ENCODE measurements around the gene WDR62. TPM values are rescaled to one million over a fixed set of nuclear protein-coding genes. Genes with fewer than 3 reads are reported as not detected.

Gene WDR62
- total and polyA plus RNA-seq, 2 of the 8 experiments (the other 6 are each of a cell fraction or from before 2014, with no cell fraction given), result 28.2 to 39.5 TPM

GRCh38 chr19:36092566-36092965 is 37.9 kb downstream of the WDR62 start:
- no peak overlapping the region for H3K4me3 ChIP-seq (ENCODE audit: extremely low read depth in 1 of 4, insufficient read depth in 2 of 4, low read depth in 3 of 4, low read length in 4 of 4)
- no peak overlapping the region for H3K4me2 ChIP-seq (ENCODE audit: insufficient read depth in 1 of 2, low read depth in 2 of 2, low read length in 2 of 2)
- H3K79me2 ChIP-seq (ENCODE audit: control insufficient read depth in 1 of 2, insufficient read depth in 2 of 2, low read length in 2 of 2), result no peaks in the 10 kb centered on the region
- no peak overlapping the region for H4K91ac ChIP-seq (replicated peaks; ENCODE audit: insufficient read length, low read length)
- no peak overlapping the region for H3K14ac ChIP-seq (ENCODE audit: insufficient read length)
- H2BK120ac ChIP-seq (replicated peaks; ENCODE audit: low read depth, low read length), result no peak overlapping the region
- no peak overlapping the region for H3K18ac ChIP-seq (ENCODE audit: extremely low read depth, low read length)
- H3K4ac ChIP-seq (replicated peaks; ENCODE audit: insufficient read length, low read depth, low read length), result no peak overlapping the region
- no peak overlapping the region for H2BK15ac ChIP-seq (ENCODE audit: low read length)
- no peak overlapping the region for H2BK20ac ChIP-seq (ENCODE audit: low read length)
- no peak overlapping the region for H4K5ac ChIP-seq (ENCODE audit: insufficient read length, low read depth, low read length)
- 93% methylated on average over 7 of the region's 7 CpGs; no CpG with 5 or more reads in 1 of the 2 experiments for WGBS, 2 experiments (ENCODE audit: extremely low coverage in 1 of 2, insufficient coverage in 1 of 2, insufficient read length in 1 of 2, insufficient replicate concordance in 2 of 2, low coverage in 1 of 2, low lambda C conversion rate in 2 of 2, missing lambda C conversion rate in 1 of 2)
- H3K4me1 ChIP-seq (replicated peaks in 1 of 4; ENCODE audit: control insufficient read depth in 3 of 4, insufficient read depth in 4 of 4, low read length in 3 of 4), result no peaks in the 10 kb centered on the region
- H3K27ac ChIP-seq (ENCODE audit: low read depth, low read length), result no peak overlapping the region
- no peaks in the 10 kb centered on the region for H3K79me1 ChIP-seq (ENCODE audit: low read depth, low read length)
- FAIRE-seq (no peak), DNase-seq (ENCODE audit: low read depth in 1 of 2, low spot score in 2 of 2) (no peak)
- H3K36me3 ChIP-seq (ENCODE audit: control insufficient read depth in 2 of 4, insufficient read depth in 4 of 4, low read length in 3 of 4), result peaks cover 30 to 74% (median 61%) of the 10 kb centered on the region in 4 experiments
- H2AK5ac ChIP-seq (ENCODE audit: low read depth, low read length), result no peak overlapping the region
- ChIA-PET CTCF (ENCODE audit: partially characterized antibody) (no interaction called here), POLR2A (ENCODE audit: partially characterized antibody) (no interaction called here)
- no peak overlapping the region for H3K56ac ChIP-seq (replicated peaks; ENCODE audit: insufficient read length, low read depth, low read length)
- H3K9ac ChIP-seq (replicated peaks in 1 of 4; ENCODE audit: extremely low read depth in 1 of 4, low read depth in 3 of 4, low read length in 3 of 4), result no peak overlapping the region
- H3K9me3 ChIP-seq (ENCODE audit: insufficient read depth in 2 of 2, low read depth in 1 of 2, low read length in 1 of 2), result no peaks in the 10 kb centered on the region
- H3K27me3 ChIP-seq (replicated peaks in 1 of 4; ENCODE audit: control insufficient read depth in 3 of 4, extremely low read depth in 1 of 4, insufficient read depth in 3 of 4, low read length in 3 of 4), result no peaks in the 10 kb centered on the region
- H2BK12ac ChIP-seq (ENCODE audit: low read depth, low read length), result no peak overlapping the region
- peaks cover 2 to 15% of the 10 kb centered on the region in 2 experiments for H4K20me1 ChIP-seq (replicated peaks in 1 of 2; ENCODE audit: control insufficient read depth in 1 of 2, insufficient read depth in 2 of 2, low read length in 2 of 2)
- H3K23ac ChIP-seq (ENCODE audit: insufficient read length), result no peak overlapping the region
- no peaks in the 10 kb centered on the region for H3K23me2 ChIP-seq (ENCODE audit: low read depth, low read length)
- no peak overlapping the region; the same call in 1 of the 2 replicates for H4K8ac ChIP-seq (ENCODE audit: extremely low read depth, insufficient read depth, low read length)
- no peak overlapping the region for H2BK5ac ChIP-seq (ENCODE audit: low read depth, low read length)
- H2AFZ ChIP-seq (ENCODE audit: low read length), result no peak overlapping the region
- TF ChIP-seq SUZ12 (IDR thresholded peaks at IDR 0.05; ENCODE audit: low read length), result no peak
- no peak for TF ChIP-seq GABPA (IDR thresholded peaks at IDR 0.05; ENCODE audit: borderline replicate concordance, insufficient read depth, low read length)
- no peak for TF ChIP-seq KDM5A (IDR thresholded peaks at IDR 0.05; ENCODE audit: low read length)
- no peak for TF ChIP-seq NANOG (IDR thresholded peaks at IDR 0.05; ENCODE audit: insufficient read depth, low read depth, low read length, poor library complexity, severe bottlenecking)
- TF ChIP-seq, protein P1, sequence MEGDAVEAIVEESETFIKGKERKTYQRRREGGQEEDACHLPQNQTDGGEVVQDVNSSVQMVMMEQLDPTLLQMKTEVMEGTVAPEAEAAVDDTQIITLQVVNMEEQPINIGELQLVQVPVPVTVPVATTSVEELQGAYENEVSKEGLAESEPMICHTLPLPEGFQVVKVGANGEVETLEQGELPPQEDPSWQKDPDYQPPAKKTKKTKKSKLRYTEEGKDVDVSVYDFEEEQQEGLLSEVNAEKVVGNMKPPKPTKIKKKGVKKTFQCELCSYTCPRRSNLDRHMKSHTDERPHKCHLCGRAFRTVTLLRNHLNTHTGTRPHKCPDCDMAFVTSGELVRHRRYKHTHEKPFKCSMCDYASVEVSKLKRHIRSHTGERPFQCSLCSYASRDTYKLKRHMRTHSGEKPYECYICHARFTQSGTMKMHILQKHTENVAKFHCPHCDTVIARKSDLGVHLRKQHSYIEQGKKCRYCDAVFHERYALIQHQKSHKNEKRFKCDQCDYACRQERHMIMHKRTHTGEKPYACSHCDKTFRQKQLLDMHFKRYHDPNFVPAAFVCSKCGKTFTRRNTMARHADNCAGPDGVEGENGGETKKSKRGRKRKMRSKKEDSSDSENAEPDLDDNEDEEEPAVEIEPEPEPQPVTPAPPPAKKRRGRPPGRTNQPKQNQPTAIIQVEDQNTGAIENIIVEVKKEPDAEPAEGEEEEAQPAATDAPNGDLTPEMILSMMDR (IDR thresholded peaks at IDR 0.05; ENCODE audit: control extremely low read depth in 1 of 3, insufficient read depth in 1 of 3, low read depth in 1 of 3, low read length in 3 of 3), result no peak
- no peak for TF ChIP-seq KDM4A (IDR thresholded peaks at IDR 0.05; ENCODE audit: low read depth, low read length, severe bottlenecking)
- no peak for TF ChIP-seq CHD2 (IDR thresholded peaks at IDR 0.05; ENCODE audit: low read length)
- no peak for TF ChIP-seq POLR2A (IDR thresholded peaks at IDR 0.05; ENCODE audit: control extremely low read depth in 1 of 2, low read depth in 2 of 2, low read length in 2 of 2)
- no peak for TF ChIP-seq BCL11A (IDR thresholded peaks at IDR 0.05; ENCODE audit: low read depth in 2 of 2, low read length in 2 of 2)
- no peak for TF ChIP-seq PHF8 (conservative IDR thresholded peaks at IDR 0.05; ENCODE audit: low read depth, low read length)
- no peak for TF ChIP-seq EP300 (IDR thresholded peaks at IDR 0.05; ENCODE audit: borderline replicate concordance in 1 of 2, low read depth in 2 of 2, low read length in 2 of 2)
